OCI-LY1 (cell line): ENCODE results near the gene TP73.

Source experiments
- H2AFZ ChIP-seq: fragments of 200-600 bp; sonication (generic), shearing (Covaris generic); 2 replicates; pipeline ENCODE4 v1.6.0; 2014; ENCODE audit warnings: antibody characterized with exemption, mild to moderate bottlenecking, low read length
- H3F3A ChIP-seq: fragments of 200-600 bp; sonication (generic), shearing (Covaris generic); 2 replicates; pipeline ENCODE4 v1.6.0; 2014; ENCODE audit warnings: mild to moderate bottlenecking, antibody characterized with exemption, low read length, moderate library complexity; ENCODE audit not compliant: insufficient read depth
- H3K27ac ChIP-seq: fragments of 200-600 bp; sonication (generic); 2 replicates; pipeline ENCODE4 v1.5.1; 2014; ENCODE audit warnings: low read length, mixed run types, mild to moderate bottlenecking, low read depth; ENCODE audit not compliant: poor library complexity, severe bottlenecking
- H3K27me3 ChIP-seq: fragments of 200-600 bp; sonication (generic); 2 replicates; pipeline ENCODE4 v1.6.0; 2014; ENCODE audit warnings: antibody characterized with exemption, mild to moderate bottlenecking, low read length, moderate library complexity; ENCODE audit not compliant: insufficient read depth
- H3K36me3 ChIP-seq: fragments of 200-600 bp; sonication (generic); 2 replicates; pipeline ENCODE4 v1.6.1; 2014; ENCODE audit warnings: mild to moderate bottlenecking, antibody characterized with exemption, low read length, moderate library complexity, mixed read lengths; ENCODE audit not compliant: insufficient read depth
- H3K4me1 ChIP-seq: fragments of 200-600 bp; sonication (generic); 2 replicates; pipeline ENCODE4 v1.5.1; 2014; ENCODE audit warnings: mild to moderate bottlenecking, low read length, moderate library complexity; ENCODE audit not compliant: insufficient read depth, severe bottlenecking
- H3K4me2 ChIP-seq: fragments of 200-600 bp; sonication (generic), shearing (Covaris generic); 2 replicates; pipeline ENCODE4 v1.6.1; 2014; ENCODE audit warnings: low read length
- H3K4me3 ChIP-seq: fragments of 200-600 bp; sonication (generic); 2 replicates; pipeline ENCODE4 v1.5.1; 2014; ENCODE audit warnings: low read length, low read depth, mild to moderate bottlenecking, mixed read lengths; ENCODE audit not compliant: poor library complexity, severe bottlenecking
- H3K79me2 ChIP-seq: fragments of 200-600 bp; shearing (Covaris generic); 2 replicates; pipeline ENCODE4 v1.6.1; 2016; ENCODE audit warnings: mixed run types, low read length, mixed read lengths; ENCODE audit not compliant: insufficient read depth
- H3K9ac ChIP-seq: fragments of 200-600 bp; sonication (generic), shearing (Covaris generic); 2 replicates; pipeline ENCODE4 v1.6.1; 2014; ENCODE audit warnings: mild to moderate bottlenecking, low read length, mixed read lengths
- H3K9me2 ChIP-seq: fragments of 200-600 bp; sonication (generic), shearing (Covaris generic); 2 replicates; pipeline ENCODE4 v1.6.1; 2014; ENCODE audit warnings: low read depth, mild to moderate bottlenecking, low read length, mixed read lengths
- H3K9me3 ChIP-seq: fragments of 200-600 bp; shearing (Covaris generic); 2 replicates; pipeline ENCODE4 v1.6.1; 2014; ENCODE audit warnings: low read length, mixed read lengths
- H4K20me1 ChIP-seq: fragments of 200-600 bp; sonication (generic), shearing (Covaris generic); 2 replicates; pipeline ENCODE4 v1.6.0; 2016; ENCODE audit warnings: mild to moderate bottlenecking, low read length; ENCODE audit not compliant: insufficient read depth
- CTCF ChIP-seq: fragments of 200-600 bp; sonication (generic), shearing (Covaris generic); IDR thresholded peaks from 2 replicates; pipeline ENCODE4 v1.5.1; 2017; ENCODE audit warnings: mild to moderate bottlenecking, antibody characterized with exemption, low read length, moderate library complexity, mixed read lengths
- EZH2 ChIP-seq: fragments of 200-600 bp; sonication (generic), shearing (Covaris generic); IDR thresholded peaks from 2 replicates; pipeline ENCODE4 v1.8.0; 2017; ENCODE audit warnings: borderline replicate concordance, mixed run types, mild to moderate bottlenecking, antibody characterized with exemption, low read length, moderate library complexity, mixed read lengths

The TP73 gene

GRCh38 chr1:3612123-3612522 lies 40.2 kb upstream of the TP73 start:
- H3K9ac ChIP-seq = no peak overlapping the region
- H3K9me2 ChIP-seq = no peaks in the 10 kb centered on the region
- no peak overlapping the region for H2AFZ ChIP-seq
- H3K36me3 ChIP-seq = no peaks in the 10 kb centered on the region
- H3K27me3 ChIP-seq = 0 out of 2 replicates have a peak, but pooled peaks cover 14% of the 10 kb centered on the region
- no peaks in the 10 kb centered on the region for H3K9me3 ChIP-seq
- no peaks in the 10 kb centered on the region for H4K20me1 ChIP-seq
- H3K79me2 ChIP-seq = no peaks in the 10 kb centered on the region
- TF ChIP-seq EZH2 (no peak), CTCF (no peak)
- no peak overlapping the region for H3K4me3 ChIP-seq
- H3K4me1 ChIP-seq = no peaks in the 10 kb centered on the region
- no peak overlapping the region for H3K27ac ChIP-seq
- H3F3A ChIP-seq = no peaks in the 10 kb centered on the region
- H3K4me2 ChIP-seq = no peak overlapping the region

- TF ChIP-seq EZH2 (no peak), CTCF (peak; percentile 61)
- H2AFZ ChIP-seq = no peak overlapping the region
- no peak overlapping the region for H3K9ac ChIP-seq
- no peaks in the 10 kb centered on the region for H3F3A ChIP-seq
- 0 out of 2 replicates have a peak, but pooled peaks cover 14% of the 10 kb centered on the region for H3K27me3 ChIP-seq
- no peaks in the 10 kb centered on the region for H3K4me1 ChIP-seq
- H3K27ac ChIP-seq = no peak overlapping the region
- H3K36me3 ChIP-seq = no peaks in the 10 kb centered on the region
- no peaks in the 10 kb centered on the region for H3K9me3 ChIP-seq
- H3K4me2 ChIP-seq = no peak overlapping the region
- H3K4me3 ChIP-seq = no peak overlapping the region
- H4K20me1 ChIP-seq = no peaks in the 10 kb centered on the region
- H3K79me2 ChIP-seq = no peaks in the 10 kb centered on the region
- H3K9me2 ChIP-seq = no peaks in the 10 kb centered on the region
These were observed 37.3 kb upstream of the TP73 start for GRCh38 chr1:3614755-3615742.

GRCh38 chr1:3616861-3617260 lies 35.5 kb upstream of the TP73 start:
- Histone ChIP-seq H3K79me2 (no peaks in the 10 kb centered on the region), H3K36me3 (no peaks in the 10 kb centered on the region), H3K4me1 (no peaks in the 10 kb centered on the region), H2AFZ (no peak overlapping the region), H3K4me2 (no peak overlapping the region), H3K27ac (no peak overlapping the region), H3K9me3 (no peaks in the 10 kb centered on the region), H3K9ac (no peak overlapping the region), H3K4me3 (no peak overlapping the region), H3F3A (no peaks in the 10 kb centered on the region), H3K9me2 (no peaks in the 10 kb centered on the region), H4K20me1 (no peaks in the 10 kb centered on the region), H3K27me3 (0 out of 2 replicates have a peak, but pooled peaks cover 14% of the 10 kb centered on the region)
- TF ChIP-seq CTCF = no peak
- no peak for TF ChIP-seq EZH2
